Caco-2 (cell line): ENCODE data around the gene SOX6. TPM values are rescaled to one million over a fixed set of nuclear protein-coding genes. Genes with fewer than 3 reads are reported as not detected.
A peak's percentile ranks its signal among the peaks of the same experiment; 100 is the strongest.

ENCODE experiments used
- Bru-seq: library from RNA; stranded (reverse); fragments of 400-500 nt; gene quantifications from one replicate; lab custom pipeline; 2021; lab: Mats Ljungman, UMichigan
- BruChase-seq, 2 experiments: library from RNA; stranded (reverse); fragments of 400-500 nt; gene quantifications; one replicate each; lab custom pipeline; 2021; lab: Mats Ljungman, UMichigan
- BruUV-seq: library from RNA; stranded (reverse); fragments of 400-500 nt; replicated peaks from 2 replicates; lab custom pipeline; 2021; lab: Mats Ljungman, UMichigan
- CTCF ChIA-PET: fragments of 300-600 bp; sonication (Branson Sonifier 250); formaldehyde crosslinking; loops from one replicate; lab custom pipeline; 2022; ENCODE audit warnings: antibody characterized with exemption; lab: Charles Lee
- POLR2A ChIA-PET: fragments of 300-600 bp; sonication (Branson Sonifier 250); formaldehyde crosslinking; loops from one replicate; lab custom pipeline; 2022; ENCODE audit warnings: antibody characterized with exemption; lab: Charles Lee
- DNase-seq, 2 experiments: peaks; one replicate each; pipeline versions ENCODE4 v3.0.0 to v3.0.0-alpha.2; 2020 to 2022
- H3K27me3 ChIP-seq: replicated peaks from 2 replicates; pipeline ENCODE4 v1.6.0; 2011; ENCODE audit warnings: low read length; ENCODE audit not compliant: control insufficient read depth, insufficient read depth
- H3K36me3 ChIP-seq: 2 replicates; pipeline ENCODE4 v1.5.1; 2011; ENCODE audit warnings: low read length; ENCODE audit not compliant: control insufficient read depth, insufficient read depth
- H3K4me1 ChIP-seq: fragments of 250-450 bp; sonication (Bioruptor Pico); 2 replicates; pipeline ENCODE4 v1.5.1; 2020; ENCODE audit warnings: mild to moderate bottlenecking
- H3K4me3 ChIP-seq: 2 replicates; pipeline ENCODE4 v1.5.1; 2011; ENCODE audit warnings: low read depth, mild to moderate bottlenecking, control low read depth, low read length
- H3K9me3 ChIP-seq: fragments of 250-450 bp; sonication (Bioruptor Pico); 2 replicates; pipeline ENCODE4 v1.5.1; 2020; ENCODE audit warnings: mild to moderate bottlenecking, moderate library complexity
- H3K27ac Mint-ChIP-seq: one replicate; pipeline ENCODE4 v1.8.0; 2022; ENCODE audit warnings: mixed read lengths; ENCODE audit not compliant: unreplicated experiment
- H3K27me3 Mint-ChIP-seq: one replicate; pipeline ENCODE4 v1.8.0; 2022; ENCODE audit warnings: mixed read lengths; ENCODE audit not compliant: insufficient read depth, unreplicated experiment
- H3K36me3 Mint-ChIP-seq: one replicate; pipeline ENCODE4 v1.8.0; 2022; ENCODE audit warnings: mild to moderate bottlenecking, mixed read lengths; ENCODE audit not compliant: insufficient read depth, unreplicated experiment
- H3K4me1 Mint-ChIP-seq: one replicate; pipeline ENCODE4 v1.8.0; 2022; ENCODE audit warnings: low read depth, mixed read lengths; ENCODE audit not compliant: unreplicated experiment
- H3K4me3 Mint-ChIP-seq: one replicate; pipeline ENCODE4 v1.8.0; 2022; ENCODE audit warnings: mild to moderate bottlenecking, moderate library complexity, mixed read lengths; ENCODE audit not compliant: unreplicated experiment
- H3K9me3 Mint-ChIP-seq: one replicate; pipeline ENCODE4 v1.8.0; 2022; ENCODE audit warnings: mixed read lengths; ENCODE audit not compliant: unreplicated experiment
- CTCF ChIP-seq, 2 experiments: fragments of 200-600 bp in 1 of 2; IDR thresholded peaks; 1 replicate in 1 of 2; 2 replicates in 1 of 2; pipeline versions ENCODE4 v1.5.1 to v1.8.0; 2011 to 2022; ENCODE audit warnings: antibody characterized with exemption in 1 of 2, control low read depth in 1 of 2, inconsistent platforms in 1 of 2, low read depth in 1 of 2, low read length in 1 of 2, mild to moderate bottlenecking in 1 of 2, moderate library complexity in 1 of 2; ENCODE audit not compliant: insufficient read depth in 1 of 2, severe bottlenecking in 1 of 2, unreplicated experiment in 1 of 2
- intact Hi-C: fragments of 100-400 bp; cut with micrococcal nuclease; formaldehyde crosslinking; loops from one replicate; pipeline ENCODE4 v1.10.0; 2022; ENCODE audit not compliant: unreplicated experiment
- long read RNA-seq: library from polyadenylated mRNA; stranded (forward); transcript quantifications from one replicate; pipeline ENCODE4 v2.0.0, GENCODE V29; 2022
- total RNA-seq: library from RNA; stranded (reverse); gene quantifications from 2 replicates; pipeline ENCODE4 v1.2.3, GENCODE V29; 2022

SOX6 gene
- total RNA-seq (10.8 and 24.0 TPM in 2 replicates), Bru-seq, nascent RNA (percentile 69 among the genes with signal in this experiment), BruChase-seq, experiment 1, labeled RNA remaining after a 2-hour chase (percentile 54 among the genes with signal in this experiment), BruChase-seq, experiment 2, labeled RNA remaining after a 6-hour chase (percentile 46 among the genes with signal in this experiment)
- long read RNA-seq, partial matches to known transcripts: 1 of 5 reads
- long read RNA-seq, other reads (novel, unspliced or antisense): 4 of 5 reads

DNA sequence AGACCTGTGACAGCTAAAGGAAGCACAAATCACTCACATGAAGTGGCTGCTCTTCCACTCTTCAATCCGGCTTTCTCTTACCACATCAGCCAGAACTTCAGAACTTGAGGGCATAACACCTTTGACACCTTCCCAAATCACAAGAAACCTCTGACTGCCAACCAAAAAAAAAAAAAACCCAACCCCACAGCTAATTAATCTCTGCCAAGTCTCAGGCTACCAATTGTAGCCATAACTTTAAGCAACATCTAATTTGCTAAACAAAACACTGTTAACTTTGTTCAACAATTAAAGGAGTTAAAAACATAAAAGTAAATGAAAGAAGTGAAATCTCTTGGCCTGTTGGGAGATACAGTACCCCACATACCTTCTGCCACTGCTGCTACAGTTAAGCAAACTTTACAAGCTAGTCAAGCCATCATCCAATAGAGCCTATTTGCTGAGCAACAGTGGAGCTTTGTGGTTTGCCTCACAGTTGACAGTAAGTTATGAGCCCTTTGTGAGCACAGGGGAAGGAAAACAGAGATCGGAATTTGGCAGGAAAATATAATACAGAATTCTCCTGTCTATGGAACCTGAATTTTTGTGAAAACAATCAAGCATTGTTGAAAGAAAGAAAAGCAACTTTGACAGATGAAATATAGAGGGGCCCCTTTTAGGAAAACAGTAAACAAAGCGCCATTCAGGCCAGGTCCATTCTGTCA lies at the start of gene SOX6:
SOX6 (minus strand) TSS at position 490 of the 704 bp plus-strand sequence. CDS start 15,298 bp downstream, outside the sequence.
- Histone ChIP-seq H3K4me1 (peaks cover 29% of the 10 kb centered on the region), H3K27me3 (no peaks in the 10 kb centered on the region), H3K36me3 (no peaks in the 10 kb centered on the region), H3K9me3 (no peaks in the 10 kb centered on the region), H3K4me3 (no peak within 1 kb of the TSS)
- no peaks in the 10 kb centered on the region for H3K36me3 Mint-ChIP-seq
- TF ChIP-seq CTCF (IDR thresholded peaks at IDR 0.05; ENCODE audit: insufficient read depth in 1 of 2, low read depth in 1 of 2, low read length in 1 of 2, severe bottlenecking in 1 of 2, unreplicated experiment in 1 of 2): peak in 1 of 2 experiments; percentile 13
- no peaks in the 10 kb centered on the region for H3K27me3 Mint-ChIP-seq
- intact Hi-C loops: loop anchor here (1.0 to 5.0 kb wide), 3 partner anchors 21 to 251 kb away; no protein-coding TSS in a partner anchor
- no peaks in the 10 kb centered on the region for H3K9me3 Mint-ChIP-seq
- peak within 1 kb of the TSS; percentile 20 for H3K4me3 Mint-ChIP-seq
- no TSS peak for BruUV-seq
- ChIA-PET CTCF (interaction anchor here (0.6 to 1.6 kb wide), 8 partner anchors 94 to 259 kb away, joined by 3 to 8 read pairs (median 4); no protein-coding TSS in a partner anchor), POLR2A (interaction anchor here (0.7 kb wide), 1 partner anchor 201 kb away, joined by 3 read pairs; no protein-coding TSS in a partner anchor)
- peaks cover 37% of the 10 kb centered on the region for H3K4me1 Mint-ChIP-seq
- H3K27ac Mint-ChIP-seq: peak within 1 kb of the TSS; percentile 48
- DNase-seq: peak; percentile 47 to 56

DNA sequence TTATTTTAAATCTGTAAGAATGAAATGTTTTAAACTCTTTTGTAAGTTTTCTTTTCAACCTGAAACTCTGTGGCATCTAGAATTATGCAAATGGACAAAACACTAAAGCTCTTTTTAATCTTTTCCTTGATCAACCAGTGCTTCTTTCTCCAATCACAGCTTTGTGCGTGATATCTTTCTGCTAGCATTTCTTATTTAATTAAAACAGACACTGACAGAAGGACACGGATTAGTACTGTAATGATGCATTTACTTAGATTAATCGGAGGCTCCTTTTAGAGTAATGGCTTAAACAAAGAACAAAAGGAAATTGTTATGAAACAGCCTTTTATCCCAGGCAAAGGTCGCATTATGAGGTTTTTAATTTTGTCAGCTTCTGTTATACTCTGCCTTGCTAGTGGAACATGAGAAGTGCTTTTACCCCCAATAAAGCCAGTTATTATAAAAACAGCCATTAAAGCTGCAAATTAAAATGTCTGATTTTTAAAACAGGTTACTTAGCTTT lies 48.5 kb upstream of the SOX6 start:
- Mint-ChIP-seq H3K4me3 (no peak overlapping the region), H3K36me3 (no peaks in the 10 kb centered on the region), H3K4me1 (peaks cover 25% of the 10 kb centered on the region), H3K27me3 (no peaks in the 10 kb centered on the region), H3K9me3 (peaks cover 8% of the 10 kb centered on the region), H3K27ac (no peak overlapping the region)
- DNase-seq: no peak
- Histone ChIP-seq H3K4me3 (no peak overlapping the region), H3K36me3 (no peaks in the 10 kb centered on the region), H3K4me1 (peaks cover 23% of the 10 kb centered on the region), H3K9me3 (no peaks in the 10 kb centered on the region), H3K27me3 (no peaks in the 10 kb centered on the region)
- ChIA-PET CTCF (interaction anchor here (0.6 kb wide), 1 partner anchor 209 kb away, joined by 3 read pairs; no protein-coding TSS in a partner anchor), POLR2A (no interaction called here)
- no TSS peak for BruUV-seq
- TF ChIP-seq CTCF (IDR thresholded peaks at IDR 0.05; ENCODE audit: insufficient read depth in 1 of 2, low read depth in 1 of 2, low read length in 1 of 2, severe bottlenecking in 1 of 2, unreplicated experiment in 1 of 2): no peak
- intact Hi-C loops: no loop called here

DNA sequence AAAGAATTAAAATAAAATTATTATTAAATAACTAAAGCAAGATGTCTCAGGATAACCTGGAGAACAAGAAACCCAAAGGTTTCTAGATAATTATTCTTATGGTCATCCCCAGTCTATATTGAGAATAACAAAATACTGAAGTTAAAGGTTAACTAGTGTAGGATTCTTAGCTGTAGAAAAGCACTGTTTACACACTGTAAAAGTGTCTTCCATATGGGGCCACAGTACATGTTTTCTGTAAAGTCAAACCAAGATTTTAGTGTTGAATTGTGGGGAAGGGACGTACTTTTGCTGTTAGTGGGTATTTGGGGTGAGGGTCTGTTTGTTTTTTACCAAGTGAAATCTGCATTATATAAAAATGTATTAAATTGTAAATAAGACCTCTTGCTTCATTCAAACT lies 47.5 kb upstream of the SOX6 start:
- Mint-ChIP-seq H3K27me3 (no peaks in the 10 kb centered on the region), H3K27ac (no peak overlapping the region), H3K4me1 (peaks cover 25% of the 10 kb centered on the region), H3K36me3 (no peaks in the 10 kb centered on the region), H3K4me3 (peak overlapping the region; percentile 47), H3K9me3 (peaks cover 8% of the 10 kb centered on the region)
- no TSS peak for BruUV-seq
- Histone ChIP-seq H3K4me1 (peaks cover 23% of the 10 kb centered on the region), H3K27me3 (no peaks in the 10 kb centered on the region), H3K36me3 (no peaks in the 10 kb centered on the region), H3K4me3 (no peak overlapping the region), H3K9me3 (no peaks in the 10 kb centered on the region)
- ChIA-PET CTCF (interaction anchor here (0.7 kb wide), 1 partner anchor 406 kb away, joined by 3 read pairs; no protein-coding TSS in a partner anchor), POLR2A (no interaction called here)
- DNase-seq: no peak
- intact Hi-C loops: loop anchor here (2.0 kb wide), 1 partner anchor 203 kb away; no protein-coding TSS in a partner anchor
- no peak for TF ChIP-seq CTCF (IDR thresholded peaks at IDR 0.05; ENCODE audit: insufficient read depth in 1 of 2, low read depth in 1 of 2, low read length in 1 of 2, severe bottlenecking in 1 of 2, unreplicated experiment in 1 of 2)
